K562 (cell line): Measurements from ENCODE around the gene TNMD.

Experiments used
- CHD7 ChIP-seq: fragments of 200-600 bp; sonication (generic); IDR thresholded peaks from one replicate; pipeline ENCODE4 v1.6.1; 2012; ENCODE audit warnings: mild to moderate bottlenecking, low read depth, low read length, inconsistent platforms
- CTCF ChIP-seq, 3 experiments: IDR thresholded peaks in 2 of 3; conservative IDR thresholded peaks in 1 of 3; 2 replicates each; pipeline ENCODE4 v1.5.1; 2011 to 2012; ENCODE audit warnings: low read length in 3 of 3, mild to moderate bottlenecking in 3 of 3, control low read depth in 2 of 3, improper control_type of control experiment in 1 of 3, inconsistent platforms in 1 of 3, low read depth in 1 of 3, mixed read lengths in 1 of 3, moderate library complexity in 1 of 3; ENCODE audit not compliant: insufficient read depth in 2 of 3
- LARP7 ChIP-seq: fragments of 450-650 bp; IDR thresholded peaks from 2 replicates; pipeline ENCODE4 v1.6.1; 2016

GRCh38 chrX:100615005-100615404 lies 30.3 kb downstream of the TNMD start:
- TF ChIP-seq CTCF (IDR thresholded peaks at IDR 0.05 in 2 of 3, conservative IDR thresholded peaks at IDR 0.05 in 1 of 3; ENCODE audit: insufficient read depth in 2 of 3, low read depth in 1 of 3, low read length in 3 of 3) (peak; percentile 16 to 34 (median 22); a peak in 3 of 6 replicates), LARP7 (no peak), CHD7 (no peak)
